Natural killer cell (primary cell): ENCODE measurements around the gene HINFP. TPM values are rescaled to one million over a fixed set of nuclear protein-coding genes. Genes with fewer than 3 reads are reported as not detected.

Source experiments
- ATAC-seq, 3 donors: fragments of 150-1000 bp in 2 of 3; fragments of 200-7000 bp in 1 of 3; cut with Tn5 transposase; 1 replicate in 1 of 3; 2 replicates in 2 of 3; pipeline ENCODE4 v1.10.0; 2021; ENCODE audit warnings: mild to moderate bottlenecking in 2 of 3, moderate library complexity in 2 of 3
- DNase-seq, 2 donors: peaks; one replicate each; pipeline versions ENCODE4 v3.0.0 to v3.0.0-alpha.2; 2013 to 2021; ENCODE audit warnings: mixed read lengths in 1 of 2
- H3K27ac ChIP-seq: one replicate; pipeline ENCODE4 v1.5.1; 2013; ENCODE audit warnings: mild to moderate bottlenecking, low read length
- H3K27me3 ChIP-seq: one replicate; pipeline ENCODE4 v1.6.1; 2013; ENCODE audit warnings: low read length; ENCODE audit not compliant: control insufficient read depth, insufficient read depth
- H3K36me3 ChIP-seq: one replicate; pipeline ENCODE4 v1.6.1; 2013; ENCODE audit warnings: low read length; ENCODE audit not compliant: control insufficient read depth, insufficient read depth
- H3K4me1 ChIP-seq: one replicate; pipeline ENCODE4 v1.6.1; 2013; ENCODE audit warnings: low read length; ENCODE audit not compliant: control insufficient read depth, insufficient read depth
- H3K4me3 ChIP-seq: one replicate; pipeline ENCODE4 v1.5.1; 2013; ENCODE audit warnings: low read length
- H3K9me3 ChIP-seq: one replicate; pipeline ENCODE4 v1.6.1; 2013; ENCODE audit warnings: low read length; ENCODE audit not compliant: control insufficient read depth, insufficient read depth
- H3K27ac Mint-ChIP-seq, 2 donors: one replicate each; pipeline ENCODE4 v1.8.0; 2022; ENCODE audit warnings: mild to moderate bottlenecking in 2 of 2, mixed read lengths in 2 of 2, moderate library complexity in 1 of 2
- H3K27me3 Mint-ChIP-seq, 2 donors: one replicate each; pipeline ENCODE4 v1.8.0; 2022; ENCODE audit warnings: low read depth in 2 of 2, mixed read lengths in 2 of 2
- H3K36me3 Mint-ChIP-seq: one replicate; pipeline ENCODE4 v1.8.0; 2022; ENCODE audit warnings: mixed read lengths
- H3K4me1 Mint-ChIP-seq, 2 donors: one replicate each; pipeline ENCODE4 v1.8.0; 2022; ENCODE audit warnings: mixed read lengths in 2 of 2
- H3K4me3 Mint-ChIP-seq: one replicate; pipeline ENCODE4 v1.8.0; 2022; ENCODE audit warnings: mild to moderate bottlenecking, moderate library complexity, mixed read lengths
- H3K9me3 Mint-ChIP-seq, 2 donors: one replicate each; pipeline ENCODE4 v1.8.0; 2022; ENCODE audit warnings: mixed read lengths in 2 of 2
- WGBS: methylation state at CpG from one replicate; pipeline ENCODE4 v1.1.7; 2013; ENCODE audit warnings: missing lambda C conversion rate; ENCODE audit not compliant: insufficient coverage; 5-methylcytosine and 5-hydroxymethylcytosine counted together
- intact Hi-C: fragments of 100-400 bp; cut with micrococcal nuclease; formaldehyde crosslinking; loops from one replicate; pipeline ENCODE4 v1.14.2; 2022
- total RNA-seq, 4 donors: library from RNA; stranded (reverse); fragments of 120-200 nt in 1 of 4; gene quantifications; one replicate each; pipeline versions ENCODE4 v1.2.3 to v1.2.4, GENCODE V29; 2013 to 2022
- TF ChIP-seq, protein P1 (sequence below): fragments of 200-600 bp; IDR thresholded peaks from one replicate; pipeline ENCODE4 v1.8.0; 2022; ENCODE audit warnings: antibody characterized with exemption

Gene HINFP
- total RNA-seq, 3 donors from 2014 or later (not counting 1 experiment from before 2014, with no cell fraction given): 30.2 to 38.2 (median 31.5) TPM

DNA sequence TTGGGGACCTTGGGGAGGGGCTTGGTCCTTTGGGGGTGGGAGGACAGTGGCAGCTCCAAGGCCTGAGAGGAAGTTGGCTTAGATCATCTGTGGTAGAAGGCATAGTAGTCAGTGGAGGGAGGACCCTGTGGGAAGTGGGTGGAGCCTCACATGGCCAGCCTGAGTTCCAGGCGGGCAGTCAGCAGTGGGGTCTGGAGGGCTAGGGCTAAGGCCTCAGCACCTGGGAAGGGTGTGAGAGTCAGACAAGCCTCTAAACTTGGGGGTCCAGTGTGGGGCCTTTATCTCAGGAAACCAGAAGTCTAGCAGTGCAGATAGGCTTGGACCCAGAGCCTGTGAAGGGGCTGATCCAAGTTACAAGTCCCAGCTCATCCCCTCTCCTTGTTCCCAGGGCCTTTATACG is 51.1 kb downstream of the HINFP start:
- Mint-ChIP-seq H3K4me1 (peaks cover 0 to 32% of the 10 kb centered on the region in 2 donors), H3K36me3 (no peaks in the 10 kb centered on the region), H3K27me3 (no peaks in the 10 kb centered on the region), H3K27ac (no peak overlapping the region), H3K4me3 (no peak overlapping the region), H3K9me3 (no peaks in the 10 kb centered on the region)
- no peak for ATAC-seq
- intact Hi-C loops: no loop called here
- no peak for DNase-seq
- H3K27me3 ChIP-seq: no peaks in the 10 kb centered on the region
- WGBS: 89% methylated on average over 2 of the region's 2 CpGs
- H3K27ac ChIP-seq: no peak overlapping the region
- no peak overlapping the region for H3K4me3 ChIP-seq
- peaks cover 4% of the 10 kb centered on the region for H3K36me3 ChIP-seq
- no peaks in the 10 kb centered on the region for H3K9me3 ChIP-seq
- peaks cover 11% of the 10 kb centered on the region for H3K4me1 ChIP-seq
- TF ChIP-seq, protein P1, sequence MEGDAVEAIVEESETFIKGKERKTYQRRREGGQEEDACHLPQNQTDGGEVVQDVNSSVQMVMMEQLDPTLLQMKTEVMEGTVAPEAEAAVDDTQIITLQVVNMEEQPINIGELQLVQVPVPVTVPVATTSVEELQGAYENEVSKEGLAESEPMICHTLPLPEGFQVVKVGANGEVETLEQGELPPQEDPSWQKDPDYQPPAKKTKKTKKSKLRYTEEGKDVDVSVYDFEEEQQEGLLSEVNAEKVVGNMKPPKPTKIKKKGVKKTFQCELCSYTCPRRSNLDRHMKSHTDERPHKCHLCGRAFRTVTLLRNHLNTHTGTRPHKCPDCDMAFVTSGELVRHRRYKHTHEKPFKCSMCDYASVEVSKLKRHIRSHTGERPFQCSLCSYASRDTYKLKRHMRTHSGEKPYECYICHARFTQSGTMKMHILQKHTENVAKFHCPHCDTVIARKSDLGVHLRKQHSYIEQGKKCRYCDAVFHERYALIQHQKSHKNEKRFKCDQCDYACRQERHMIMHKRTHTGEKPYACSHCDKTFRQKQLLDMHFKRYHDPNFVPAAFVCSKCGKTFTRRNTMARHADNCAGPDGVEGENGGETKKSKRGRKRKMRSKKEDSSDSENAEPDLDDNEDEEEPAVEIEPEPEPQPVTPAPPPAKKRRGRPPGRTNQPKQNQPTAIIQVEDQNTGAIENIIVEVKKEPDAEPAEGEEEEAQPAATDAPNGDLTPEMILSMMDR: no peak

GRCh38 chr11:119173453-119173852 is 52.1 kb downstream of the HINFP start:
- 98% methylated on average over 21 of the region's 21 CpGs for WGBS
- Mint-ChIP-seq H3K4me3 (no peak overlapping the region), H3K27me3 (no peaks in the 10 kb centered on the region), H3K4me1 (peaks cover 0 to 26% of the 10 kb centered on the region in 2 donors), H3K9me3 (no peaks in the 10 kb centered on the region), H3K27ac (no peak overlapping the region), H3K36me3 (no peaks in the 10 kb centered on the region)
- DNase-seq (no peak), ATAC-seq (no peak)
- Histone ChIP-seq H3K36me3 (peaks cover 8% of the 10 kb centered on the region), H3K27me3 (no peaks in the 10 kb centered on the region), H3K4me1 (peaks cover 9% of the 10 kb centered on the region), H3K9me3 (no peaks in the 10 kb centered on the region), H3K27ac (no peak overlapping the region), H3K4me3 (no peak overlapping the region)
- TF ChIP-seq, protein P1: no peak
- intact Hi-C loops: no loop called here

GRCh38 chr11:119175493-119176077 is 54.2 kb downstream of the HINFP start:
- Histone ChIP-seq H3K27ac (no peak overlapping the region), H3K36me3 (peaks cover 15% of the 10 kb centered on the region), H3K4me1 (no peaks in the 10 kb centered on the region), H3K4me3 (no peak overlapping the region), H3K9me3 (no peaks in the 10 kb centered on the region), H3K27me3 (no peaks in the 10 kb centered on the region)
- Mint-ChIP-seq H3K4me1 (peaks cover 0 to 10% of the 10 kb centered on the region in 2 donors), H3K9me3 (no peaks in the 10 kb centered on the region), H3K27ac (no peak overlapping the region), H3K4me3 (no peak overlapping the region), H3K36me3 (no peaks in the 10 kb centered on the region), H3K27me3 (no peaks in the 10 kb centered on the region)
- DNase-seq: no peak
- intact Hi-C loops: no loop called here
- ATAC-seq: no peak
- WGBS: 81% methylated on average over 3 of the region's 6 CpGs
- TF ChIP-seq, protein P1: no peak

GRCh38 chr11:119178166-119178680 is 56.8 kb downstream of the HINFP start:
- 68% methylated on average over 4 of the region's 4 CpGs for WGBS
- Histone ChIP-seq H3K27ac (no peak overlapping the region), H3K4me1 (no peaks in the 10 kb centered on the region), H3K4me3 (no peak overlapping the region), H3K27me3 (no peaks in the 10 kb centered on the region), H3K9me3 (no peaks in the 10 kb centered on the region), H3K36me3 (peaks cover 17% of the 10 kb centered on the region)
- Mint-ChIP-seq H3K9me3 (no peaks in the 10 kb centered on the region), H3K4me1 (no peaks in the 10 kb centered on the region), H3K27me3 (no peaks in the 10 kb centered on the region), H3K36me3 (no peaks in the 10 kb centered on the region), H3K27ac (no peak overlapping the region), H3K4me3 (no peak overlapping the region)
- DNase-seq (no peak), ATAC-seq (no peak)
- intact Hi-C loops: no loop called here
- TF ChIP-seq, protein P1: no peak
